Progenitor cell of endocrine pancreas (in vitro differentiated cells): ENCODE data around the gene PRELP. TPM values are rescaled to one million over a fixed set of nuclear protein-coding genes. Genes with fewer than 3 reads are reported as not detected.

ENCODE experiments used
- DNase-seq: peaks from one replicate; pipeline ENCODE4 v3.0.0; 2021; ENCODE audit warnings: low spot score; ENCODE audit not compliant: unreplicated experiment
- H3K27ac Mint-ChIP-seq: 2 replicates; pipeline ENCODE4 v1.8.0; 2021; ENCODE audit warnings: mild to moderate bottlenecking, moderate library complexity, mixed read lengths
- H3K27me3 Mint-ChIP-seq: 2 replicates; pipeline ENCODE4 v1.8.0; 2021; ENCODE audit warnings: mixed read lengths
- H3K36me3 Mint-ChIP-seq: 2 replicates; pipeline ENCODE4 v1.8.0; 2022; ENCODE audit warnings: mixed read lengths; ENCODE audit not compliant: insufficient read depth
- H3K4me1 Mint-ChIP-seq: 2 replicates; pipeline ENCODE4 v1.8.0; 2021; ENCODE audit warnings: low read depth, mixed read lengths
- H3K4me3 Mint-ChIP-seq: 2 replicates; pipeline ENCODE4 v1.8.0; 2021; ENCODE audit warnings: low read depth, mild to moderate bottlenecking, moderate library complexity, mixed read lengths
- H3K9me3 Mint-ChIP-seq: 2 replicates; pipeline ENCODE4 v1.8.0; 2021; ENCODE audit warnings: low read depth, mixed read lengths
- CTCF ChIP-seq: fragments of 200-600 bp; sonication (generic); IDR thresholded peaks from one replicate; pipeline ENCODE4 v1.5.0; 2021; ENCODE audit warnings: antibody characterized with exemption, mild to moderate bottlenecking; ENCODE audit not compliant: unreplicated experiment
- total RNA-seq: library from RNA; stranded (reverse); gene quantifications from 2 replicates; pipeline ENCODE4 v1.2.1, GENCODE V29; 2021

The PRELP gene
- total RNA-seq, 1 donor from 2014 or later, result 0.14 TPM

DNA sequence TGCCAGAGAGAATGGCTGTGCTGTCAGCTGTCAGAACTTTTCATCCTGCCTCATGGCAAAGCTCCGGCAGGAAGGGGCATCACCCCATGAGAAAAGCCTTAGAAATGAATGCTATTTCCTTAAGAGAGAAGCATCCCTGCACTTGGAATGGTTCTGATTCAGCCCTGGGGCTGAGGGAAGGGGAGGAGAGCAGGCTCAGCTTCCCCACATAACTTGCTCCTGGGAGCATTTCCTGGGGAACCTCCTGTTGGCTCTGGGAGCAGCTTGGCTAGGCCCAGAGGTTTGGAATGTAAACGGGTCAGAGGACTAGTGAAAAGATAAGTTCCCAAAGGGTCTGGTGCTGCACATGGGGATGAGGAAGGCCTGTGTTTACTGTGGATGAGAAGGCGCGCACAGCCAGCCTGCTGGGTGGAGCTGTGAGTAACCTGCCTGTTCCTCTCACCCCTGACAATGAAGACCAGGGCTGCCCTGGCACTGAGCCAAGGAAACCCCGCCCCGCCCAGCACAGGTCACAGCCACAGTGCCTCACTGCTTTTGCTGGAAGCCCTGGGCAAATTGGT lies 5.0 kb downstream of the PRELP start:
- no peak for DNase-seq
- no peak overlapping the region for H3K27ac Mint-ChIP-seq

DNA sequence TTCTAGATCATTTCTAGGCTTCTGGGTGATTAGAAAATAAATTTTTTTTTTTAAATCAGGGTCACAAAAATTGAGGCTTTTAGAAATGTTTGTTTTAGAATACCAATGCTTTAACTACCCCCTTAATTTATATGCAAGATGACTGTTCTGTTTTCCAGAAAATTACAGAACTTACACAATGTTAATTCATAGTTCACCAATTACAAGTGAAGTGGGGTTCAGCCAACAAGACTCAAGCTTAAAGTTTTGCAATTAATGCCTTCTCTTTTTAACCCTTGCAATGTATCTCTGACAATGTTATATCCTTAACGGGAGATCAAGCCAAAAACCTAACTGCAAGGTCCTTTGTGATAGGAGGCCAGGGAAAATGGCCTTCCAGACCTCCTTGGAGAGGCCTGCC lies 5.6 kb downstream of the PRELP start:
- TF ChIP-seq CTCF, result no peak

More for the DNA sequence above, 5.0 kb downstream of the PRELP start:
- H3K27me3 Mint-ChIP-seq, result peaks cover 10% of the 10 kb centered on the region
- H3K4me1 Mint-ChIP-seq, result peaks cover 7% of the 10 kb centered on the region
- no peaks in the 10 kb centered on the region for H3K9me3 Mint-ChIP-seq
- no peak overlapping the region for H3K4me3 Mint-ChIP-seq
- no peaks in the 10 kb centered on the region for H3K36me3 Mint-ChIP-seq
- TF ChIP-seq CTCF, result no peak

DNA sequence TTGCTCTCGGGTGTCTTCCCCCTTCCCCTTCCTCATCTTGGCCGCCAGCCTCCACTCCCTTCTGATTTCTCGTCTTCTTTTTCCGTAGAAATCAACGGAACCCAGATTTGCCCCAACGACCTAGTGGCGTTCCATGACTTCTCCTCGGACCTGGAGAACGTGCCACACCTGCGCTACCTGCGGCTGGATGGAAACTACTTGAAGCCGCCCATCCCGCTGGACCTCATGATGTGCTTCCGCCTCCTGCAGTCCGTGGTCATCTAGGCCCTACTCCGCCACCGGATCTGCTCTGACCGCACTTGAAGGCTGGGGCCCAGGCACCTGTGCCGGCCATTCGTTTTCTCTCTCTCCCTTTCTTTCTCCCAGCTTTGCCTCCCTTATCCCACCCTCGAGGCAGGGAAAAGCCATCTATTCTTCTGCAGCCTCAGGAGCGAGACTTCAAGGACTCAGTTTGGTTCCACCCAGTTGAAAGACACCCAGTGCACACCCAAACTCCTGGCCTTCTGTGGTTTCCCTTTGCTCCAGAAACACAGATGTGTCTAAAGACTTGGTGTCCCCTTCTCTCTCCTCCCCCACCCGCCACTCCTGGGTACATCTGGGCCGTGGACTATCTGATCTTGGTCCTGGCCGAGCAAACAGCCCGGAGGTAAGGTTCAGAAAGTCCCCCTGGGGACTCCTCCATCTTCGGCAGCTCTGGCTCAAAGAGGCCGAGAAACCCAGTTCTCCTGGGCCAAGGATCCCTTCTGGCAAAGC lies 11.2 kb downstream of the PRELP start:
- no peak for TF ChIP-seq CTCF
- no peaks in the 10 kb centered on the region for H3K9me3 Mint-ChIP-seq
- peak overlapping the region; percentile 86 for H3K27ac Mint-ChIP-seq
- peaks cover 2% of the 10 kb centered on the region for H3K4me1 Mint-ChIP-seq
- DNase-seq, result no peak
- peaks cover 12% of the 10 kb centered on the region for H3K27me3 Mint-ChIP-seq
- peak overlapping the region; percentile 76 for H3K4me3 Mint-ChIP-seq
- no peaks in the 10 kb centered on the region for H3K36me3 Mint-ChIP-seq

More for the DNA sequence above, 5.6 kb downstream of the PRELP start:
- no peak overlapping the region for H3K4me3 Mint-ChIP-seq
- peaks cover 2% of the 10 kb centered on the region for H3K4me1 Mint-ChIP-seq
- peaks cover 12% of the 10 kb centered on the region for H3K27me3 Mint-ChIP-seq
- no peak for DNase-seq
- H3K27ac Mint-ChIP-seq, result no peak overlapping the region
- no peaks in the 10 kb centered on the region for H3K9me3 Mint-ChIP-seq
- no peaks in the 10 kb centered on the region for H3K36me3 Mint-ChIP-seq

- TF ChIP-seq CTCF, result no peak
- Mint-ChIP-seq H3K4me1 (peaks cover 2% of the 10 kb centered on the region), H3K9me3 (no peaks in the 10 kb centered on the region), H3K27ac (no peak overlapping the region), H3K36me3 (no peaks in the 10 kb centered on the region), H3K27me3 (peaks cover 19% of the 10 kb centered on the region), H3K4me3 (no peak overlapping the region)
- no peak for DNase-seq
These were observed 12.9 kb downstream of the PRELP start for GRCh38 chr1:203488539-203488938.

DNA sequence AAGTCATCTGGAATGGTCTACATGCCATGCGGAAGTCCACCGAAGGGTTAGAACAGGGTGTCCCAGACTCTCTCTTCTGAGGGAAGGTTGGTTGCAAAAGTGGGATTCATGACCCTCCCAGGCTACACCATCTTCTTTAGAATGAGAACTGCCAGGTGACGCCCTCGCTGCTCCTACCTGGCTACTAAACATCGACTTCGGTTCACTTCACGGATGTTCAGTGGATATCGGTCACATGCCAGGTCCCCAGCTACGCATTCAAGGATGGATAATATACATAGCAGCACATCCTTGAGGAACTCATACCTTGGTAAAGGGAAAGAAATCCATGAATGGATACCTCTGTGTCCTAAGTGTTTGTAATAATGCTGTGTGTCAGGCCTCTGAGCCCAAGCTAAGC lies 15.0 kb downstream of the PRELP start:
- TF ChIP-seq CTCF, result no peak
- Mint-ChIP-seq H3K4me1 (peaks cover 2% of the 10 kb centered on the region), H3K4me3 (no peak overlapping the region), H3K27me3 (peaks cover 20% of the 10 kb centered on the region), H3K9me3 (no peaks in the 10 kb centered on the region), H3K27ac (no peak overlapping the region), H3K36me3 (no peaks in the 10 kb centered on the region)
- no peak for DNase-seq
